BE2C (cell line): ENCODE data around the gene CCL19.

Source experiments
- DNase-seq: peaks from one replicate; pipeline ENCODE4 v3.0.0-alpha.2; 2020
- H3K27me3 ChIP-seq: fragments of 250-450 bp; sonication (Bioruptor Pico); 2 replicates; pipeline ENCODE4 v1.5.1; 2020; ENCODE audit warnings: mild to moderate bottlenecking
- H3K36me3 ChIP-seq: fragments of 250-450 bp; sonication (Bioruptor Pico); 2 replicates; pipeline ENCODE4 v1.5.1; 2020; ENCODE audit warnings: mild to moderate bottlenecking
- H3K4me1 ChIP-seq: fragments of 250-450 bp; sonication (Bioruptor Pico); 2 replicates; pipeline ENCODE4 v1.5.1; 2020
- H3K4me3 ChIP-seq: 2 replicates; pipeline ENCODE4 v1.5.1; 2011; ENCODE audit warnings: low read depth, low read length
- H3K9me3 ChIP-seq: fragments of 250-450 bp; sonication (Bioruptor Pico); 2 replicates; pipeline ENCODE4 v1.5.1; 2020
- TF ChIP-seq, protein P1 (sequence below): IDR thresholded peaks from 2 replicates; pipeline ENCODE4 v1.5.1; 2012; ENCODE audit warnings: mild to moderate bottlenecking, low read depth, low read length

The CCL19 gene

GRCh38 chr9:34662526-34663302, 28.4 kb downstream of the CCL19 start, which contains the start of gene CCL27:
Gene CCL27, minus strand, starts transcription at chr9:34662657. Its CDS starts 24 bp downstream, at chr9:34662633.
- Histone ChIP-seq H3K4me3 (no peak within 1 kb of the TSS), H3K27me3 (no peaks in the 10 kb centered on the region), H3K9me3 (no peaks in the 10 kb centered on the region), H3K36me3 (peaks cover 7% of the 10 kb centered on the region; the same call in 1 of the 2 replicates), H3K4me1 (no peaks in the 10 kb centered on the region; the same call in 1 of the 2 replicates)
- no peak for DNase-seq
- TF ChIP-seq, protein P1, sequence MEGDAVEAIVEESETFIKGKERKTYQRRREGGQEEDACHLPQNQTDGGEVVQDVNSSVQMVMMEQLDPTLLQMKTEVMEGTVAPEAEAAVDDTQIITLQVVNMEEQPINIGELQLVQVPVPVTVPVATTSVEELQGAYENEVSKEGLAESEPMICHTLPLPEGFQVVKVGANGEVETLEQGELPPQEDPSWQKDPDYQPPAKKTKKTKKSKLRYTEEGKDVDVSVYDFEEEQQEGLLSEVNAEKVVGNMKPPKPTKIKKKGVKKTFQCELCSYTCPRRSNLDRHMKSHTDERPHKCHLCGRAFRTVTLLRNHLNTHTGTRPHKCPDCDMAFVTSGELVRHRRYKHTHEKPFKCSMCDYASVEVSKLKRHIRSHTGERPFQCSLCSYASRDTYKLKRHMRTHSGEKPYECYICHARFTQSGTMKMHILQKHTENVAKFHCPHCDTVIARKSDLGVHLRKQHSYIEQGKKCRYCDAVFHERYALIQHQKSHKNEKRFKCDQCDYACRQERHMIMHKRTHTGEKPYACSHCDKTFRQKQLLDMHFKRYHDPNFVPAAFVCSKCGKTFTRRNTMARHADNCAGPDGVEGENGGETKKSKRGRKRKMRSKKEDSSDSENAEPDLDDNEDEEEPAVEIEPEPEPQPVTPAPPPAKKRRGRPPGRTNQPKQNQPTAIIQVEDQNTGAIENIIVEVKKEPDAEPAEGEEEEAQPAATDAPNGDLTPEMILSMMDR, result no peak

DNA sequence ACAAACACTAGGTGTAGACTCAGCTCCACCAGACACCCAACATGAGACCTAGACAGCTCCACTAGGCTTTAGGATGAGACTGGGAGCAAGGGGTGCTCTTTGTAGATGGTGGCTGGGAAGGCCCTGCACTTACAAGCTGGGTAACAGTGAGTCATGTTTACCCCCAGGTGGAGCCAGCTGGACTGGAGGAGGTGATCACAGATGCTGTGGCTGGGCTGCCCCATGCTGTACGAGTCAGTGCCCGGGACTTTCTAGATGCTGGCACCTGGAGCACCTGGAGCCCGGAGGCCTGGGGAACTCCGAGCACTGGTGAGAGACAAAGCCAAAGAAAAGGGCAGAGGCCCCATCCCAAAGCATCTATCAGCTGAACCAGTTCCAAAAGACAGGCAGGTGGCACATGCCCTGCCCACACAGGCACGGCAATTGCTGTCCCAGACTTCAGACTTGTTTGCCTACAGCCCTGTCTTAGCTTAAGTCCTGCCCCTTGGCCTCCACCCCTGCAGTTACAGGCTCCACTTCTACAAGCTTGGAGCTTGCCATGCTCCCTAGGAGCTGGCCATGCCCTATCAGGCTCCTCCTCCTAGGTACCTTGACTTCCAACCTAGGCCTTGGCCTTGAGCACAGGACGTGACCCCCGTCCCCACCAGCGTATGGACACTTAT, 31.4 kb downstream of the CCL19 start:
- Histone ChIP-seq H3K27me3 (no peaks in the 10 kb centered on the region), H3K9me3 (no peaks in the 10 kb centered on the region), H3K4me1 (peaks cover 9% of the 10 kb centered on the region), H3K36me3 (peaks cover 7% of the 10 kb centered on the region; the same call in 1 of the 2 replicates), H3K4me3 (no peak overlapping the region)
- no peak for DNase-seq
- TF ChIP-seq, protein P1, result no peak

GRCh38 chr9:34658461-34658860, 32.6 kb downstream of the CCL19 start:
- Histone ChIP-seq H3K9me3 (no peaks in the 10 kb centered on the region), H3K4me1 (peaks cover 18% of the 10 kb centered on the region), H3K36me3 (peaks cover 7% of the 10 kb centered on the region; the same call in 1 of the 2 replicates), H3K4me3 (no peak overlapping the region), H3K27me3 (no peaks in the 10 kb centered on the region)
- TF ChIP-seq, protein P1, result no peak
- no peak for DNase-seq

DNA sequence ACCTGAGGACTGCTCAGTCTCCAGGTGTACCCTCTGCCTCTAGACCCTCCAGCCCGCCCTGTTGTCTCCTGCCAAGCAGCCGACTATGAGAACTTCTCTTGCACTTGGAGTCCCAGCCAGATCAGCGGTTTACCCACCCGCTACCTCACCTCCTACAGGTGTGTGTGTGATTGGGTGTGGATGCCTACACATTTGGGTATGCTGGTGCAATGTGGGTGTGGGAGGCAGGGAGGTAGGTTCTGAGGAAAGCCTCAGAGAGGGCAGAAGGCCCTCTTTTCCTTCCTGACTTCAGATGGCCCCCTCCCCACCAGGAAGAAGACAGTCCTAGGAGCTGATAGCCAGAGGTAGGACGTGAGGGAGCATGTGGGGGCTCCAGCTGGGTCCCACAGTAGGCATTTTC, 34.1 kb downstream of the CCL19 start:
- peaks cover 7% of the 10 kb centered on the region; the same call in 1 of the 2 replicates for H3K36me3 ChIP-seq
- no peaks in the 10 kb centered on the region for H3K9me3 ChIP-seq
- DNase-seq, result no peak
- peaks cover 30% of the 10 kb centered on the region for H3K4me1 ChIP-seq
- no peak overlapping the region for H3K4me3 ChIP-seq
- no peaks in the 10 kb centered on the region for H3K27me3 ChIP-seq
- TF ChIP-seq, protein P1, result no peak

DNA sequence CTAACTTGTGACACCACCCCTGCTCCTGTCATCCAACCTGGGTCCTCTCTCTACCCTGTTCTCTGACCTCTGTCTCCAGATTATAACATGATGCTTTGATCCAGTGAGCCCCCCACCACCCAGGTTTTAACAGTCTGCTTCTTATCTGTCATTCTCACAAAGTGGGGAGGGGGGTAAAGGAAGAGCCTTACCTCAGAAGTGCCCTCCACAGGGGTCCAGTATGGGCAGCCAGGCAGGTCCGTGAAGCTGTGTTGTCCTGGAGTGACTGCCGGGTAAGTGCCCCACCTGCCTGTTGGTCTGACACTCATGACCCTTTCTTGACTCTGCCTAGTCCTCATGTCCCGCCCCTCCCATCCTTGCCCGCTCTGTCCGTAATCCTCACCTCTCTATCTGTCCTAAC, 35.7 kb downstream of the CCL19 start:
- H3K9me3 ChIP-seq, result no peaks in the 10 kb centered on the region
- H3K27me3 ChIP-seq, result no peaks in the 10 kb centered on the region
- peaks cover 44% of the 10 kb centered on the region for H3K4me1 ChIP-seq
- peak overlapping the region; percentile 41 for H3K4me3 ChIP-seq
- peaks cover 6% of the 10 kb centered on the region; the same call in 1 of the 2 replicates for H3K36me3 ChIP-seq
- TF ChIP-seq, protein P1, result no peak
- no peak for DNase-seq
